Right lobe of liver (tissue), 6 donors: Measurements from ENCODE around the gene ELAC1. TPM values are rescaled to one million over a fixed set of nuclear protein-coding genes. Genes with fewer than 3 reads are reported as not detected.

Experiments
- ATAC-seq, 4 donors: fragments of 200-7000 bp; cut with Tn5 transposase; one replicate each; pipeline ENCODE4 v1.9.1; 2020; ENCODE audit warnings: mild to moderate bottlenecking in 4 of 4, moderate library complexity in 4 of 4
- DNase-seq, 3 donors: peaks; one replicate each; pipeline ENCODE4 v3.0.0-alpha.2; 2020
- H3K27ac ChIP-seq, 3 donors: fragments of 200-600 bp; one replicate each; pipeline ENCODE4 v1.8.0; 2022
- H3K27me3 ChIP-seq, 2 donors: fragments of 200-600 bp; one replicate each; pipeline ENCODE4 v1.8.0; 2022
- H3K36me3 ChIP-seq, 4 donors: fragments of 200-600 bp; sonication (generic) in 1 of 4; one replicate each; pipeline versions ENCODE4 v1.5.1 to v1.8.0; 2017 to 2022; ENCODE audit warnings: control low read depth in 1 of 4
- H3K4me1 ChIP-seq, 4 donors: fragments of 200-600 bp; sonication (generic) in 1 of 4; one replicate each; pipeline versions ENCODE4 v1.5.1 to v1.8.0; 2017 to 2022; ENCODE audit warnings: control low read depth in 1 of 4
- H3K4me3 ChIP-seq, 3 donors: fragments of 200-600 bp; one replicate each; pipeline ENCODE4 v1.8.0; 2022
- H3K9me3 ChIP-seq, 4 donors: fragments of 200-600 bp; sonication (generic) in 1 of 4; one replicate each; pipeline versions ENCODE4 v1.5.1 to v1.8.0; 2017 to 2022; ENCODE audit warnings: control low read depth in 1 of 4
- CTCF ChIP-seq, 4 donors: fragments of 200-600 bp in 3 of 4; fragments of 450-650 bp in 1 of 4; IDR thresholded peaks; one replicate each; pipeline versions ENCODE4 v1.5.1 to v1.8.0; 2016 to 2022; ENCODE audit warnings: antibody characterized with exemption in 4 of 4, mild to moderate bottlenecking in 2 of 4
- POLR2A ChIP-seq: fragments of 450-650 bp; IDR thresholded peaks from one replicate; pipeline ENCODE4 v1.6.1; 2017; ENCODE audit warnings: antibody characterized with exemption, mild to moderate bottlenecking
- WGBS: methylation state at CpG from one replicate; pipeline ENCODE4 v1.1.6; 2018; ENCODE audit warnings: low coverage, low lambda C conversion rate; ENCODE audit not compliant: insufficient coverage; ENCODE audit errors: missing lambda C conversion rate; 5-methylcytosine and 5-hydroxymethylcytosine counted together
- intact Hi-C, 2 donors: fragments of 100-400 bp; cut with DNase I; formaldehyde crosslinking; loops; one replicate each; pipeline versions ENCODE4 v1.11.2 to v1.14.1; 2022
- total RNA-seq, 6 experiments: library from RNA; depleted of rRNA in 2 of 6; stranded (reverse); fragments of >200 nt in 2 of 6; fragmentation: NEBNext Ultra II Directional in 3 of 6; extraction: Animal tissue kit (Norgen Biotek cat#: 25700) in 3 of 6; gene quantifications; one replicate each; pipeline versions ENCODE4 v1.1.0 to v1.2.4, GENCODE V29; 2016 to 2023
- donor health status: DM: no; HTN: yes; CAD: no.
- donor health status: DM: no; HTN: no; CAD: no.
- donor health status: DM: no; HTN: no; CAD: no.
- donor health status: DM: no; HTN: yes; CAD: no.
- donor health status: DM: no; HTN: yes; CAD: no.

ELAC1 gene
- total RNA-seq, 6 experiments from 2014 or later = 3.5 to 7.2 (median 4.4) TPM

DNA sequence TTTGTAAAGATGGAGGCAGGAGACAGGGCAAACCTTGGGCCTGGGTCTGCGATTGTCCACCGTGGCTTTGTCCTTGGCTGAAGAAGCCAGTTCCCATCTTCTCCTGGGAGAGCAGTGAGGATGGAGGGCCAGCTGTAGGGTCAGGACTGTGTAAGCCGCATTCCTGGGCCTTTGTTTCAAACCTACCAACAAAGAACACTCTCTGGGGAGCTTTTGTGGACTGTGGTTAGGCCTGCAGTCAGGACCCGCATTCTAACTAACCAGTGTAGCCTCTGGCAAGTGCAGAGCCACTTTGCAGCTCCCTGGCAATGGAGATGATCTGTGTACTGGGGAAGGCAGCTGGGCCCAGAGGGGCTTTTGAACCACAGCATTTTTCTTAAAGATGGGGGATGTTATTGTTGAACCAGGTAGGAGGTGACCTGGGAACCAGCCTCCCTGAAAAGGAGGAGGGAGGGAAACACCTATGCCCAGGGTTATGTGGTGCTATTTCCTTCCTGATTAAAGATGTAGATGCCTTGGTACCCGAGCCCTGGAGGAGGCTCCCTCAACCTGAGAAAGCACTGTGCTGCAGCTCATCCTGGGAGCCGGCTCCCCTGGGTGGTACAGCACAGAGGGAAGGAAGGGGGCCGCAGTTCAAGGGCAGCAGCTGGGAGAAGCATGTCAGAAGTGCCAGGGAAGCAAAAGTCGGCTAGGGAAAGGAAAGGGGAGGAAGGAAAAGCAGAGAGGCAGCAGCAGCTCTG, 49.5 kb downstream of the ELAC1 start:
- Histone ChIP-seq H3K27me3 (no peaks in the 10 kb centered on the region), H3K9me3 (no peaks in the 10 kb centered on the region), H3K27ac (no peak overlapping the region), H3K36me3 (no peaks in the 10 kb centered on the region), H3K4me3 (no peak overlapping the region), H3K4me1 (no peaks in the 10 kb centered on the region)
- intact Hi-C loops = no loop called here
- no peak for TF ChIP-seq POLR2A
- no peak for TF ChIP-seq CTCF (IDR thresholded peaks at IDR 0.05)
- ATAC-seq = no peak
- no peak for DNase-seq
- WGBS = 79% methylated on average over 7 of the region's 8 CpGs

GRCh38 chr18:51020536-51020935, 52.7 kb downstream of the ELAC1 start:
- TF ChIP-seq POLR2A (no peak), CTCF (IDR thresholded peaks at IDR 0.05) (no peak)
- H3K27me3 ChIP-seq = no peaks in the 10 kb centered on the region
- 83% methylated on average over 4 of the region's 5 CpGs for WGBS
- no peaks in the 10 kb centered on the region for H3K9me3 ChIP-seq
- no peak overlapping the region for H3K27ac ChIP-seq
- no peak overlapping the region for H3K4me3 ChIP-seq
- ATAC-seq = no peak
- H3K4me1 ChIP-seq = no peaks in the 10 kb centered on the region
- intact Hi-C loops = loop anchor here (10.0 kb wide), 1 partner anchor 46 kb away; no protein-coding TSS in a partner anchor
- H3K36me3 ChIP-seq = no peaks in the 10 kb centered on the region
- no peak for DNase-seq

- Histone ChIP-seq H3K36me3 (no peaks in the 10 kb centered on the region), H3K9me3 (no peaks in the 10 kb centered on the region), H3K27ac (no peak overlapping the region), H3K4me1 (no peaks in the 10 kb centered on the region), H3K4me3 (no peak overlapping the region), H3K27me3 (no peaks in the 10 kb centered on the region)
- intact Hi-C loops = loop anchor here (10.0 kb wide), 1 partner anchor 47 kb away; no protein-coding TSS in a partner anchor
- DNase-seq (no peak), ATAC-seq (no peak)
- no peak for TF ChIP-seq CTCF (IDR thresholded peaks at IDR 0.05)
- TF ChIP-seq POLR2A = no peak
- 91% methylated on average over 4 of the region's 5 CpGs for WGBS
Observed at GRCh38 chr18:51021226-51021965, 53.6 kb downstream of the ELAC1 start.

- 95% methylated on average over 2 of the region's 2 CpGs for WGBS
- ATAC-seq = no peak
- Histone ChIP-seq H3K27ac (no peak overlapping the region), H3K4me1 (peaks cover 0 to 11% (median 5%) of the 10 kb centered on the region in 4 donors), H3K9me3 (no peaks in the 10 kb centered on the region), H3K27me3 (no peaks in the 10 kb centered on the region), H3K4me3 (no peak overlapping the region), H3K36me3 (no peaks in the 10 kb centered on the region)
- no peak for TF ChIP-seq POLR2A
- TF ChIP-seq CTCF (IDR thresholded peaks at IDR 0.05) = no peak
- no peak for DNase-seq
- intact Hi-C loops = loop anchor here (10.0 kb wide), 1 partner anchor 51 kb away; no protein-coding TSS in a partner anchor
Observed at GRCh38 chr18:51025512-51025911, 57.7 kb downstream of the ELAC1 start.
